Hepatic stellate cell (primary cell): Measurements from ENCODE around the gene TM4SF18.
"Not testable (repeated sequence)": the region's sequence is repeated elsewhere in the genome, so short reads cannot be mapped to it uniquely, and the experiment has no call there.

Experiments used
- DNase-seq: peaks from one replicate; pipeline ENCODE4 v3.0.0; 2011; ENCODE audit warnings: low spot score

The TM4SF18 gene

DNA sequence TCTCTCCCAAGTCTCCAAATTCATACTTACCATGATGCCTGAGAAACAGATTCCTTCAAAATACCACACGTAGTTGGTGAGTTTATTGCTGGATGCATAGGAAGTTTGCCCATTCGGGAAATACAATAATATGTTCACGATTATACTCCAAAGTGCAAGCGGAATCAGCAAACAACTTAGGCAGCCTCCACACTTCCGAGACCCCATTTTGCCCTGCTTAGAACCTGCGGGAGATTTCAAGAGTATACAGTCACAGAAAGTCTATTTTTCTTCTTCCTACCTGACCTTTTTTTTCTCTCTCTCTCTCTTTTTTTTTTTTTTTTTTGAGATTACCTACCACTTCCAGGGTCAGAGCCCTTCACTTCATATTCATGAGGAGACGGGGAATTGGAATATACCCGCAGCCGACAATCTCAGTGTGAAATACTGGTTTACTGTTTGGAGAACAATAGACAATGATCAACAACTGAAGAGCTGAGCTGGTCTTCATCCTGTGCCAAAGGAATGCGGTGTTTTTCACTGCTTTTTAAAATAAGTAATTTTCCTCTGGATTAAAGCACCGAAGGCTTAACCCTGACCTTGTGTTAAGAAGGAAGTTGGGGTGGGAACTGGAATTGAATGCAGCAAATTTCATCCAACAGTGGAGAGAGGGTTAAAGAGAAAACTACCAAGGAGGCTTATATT, at the start of gene TM4SF18:
Gene TM4SF18 (minus strand): TSS at position 461 of the 684 bp plus-strand sequence. CDS start 254 bp downstream, at position 207.
- DNase-seq, result no peak

DNA sequence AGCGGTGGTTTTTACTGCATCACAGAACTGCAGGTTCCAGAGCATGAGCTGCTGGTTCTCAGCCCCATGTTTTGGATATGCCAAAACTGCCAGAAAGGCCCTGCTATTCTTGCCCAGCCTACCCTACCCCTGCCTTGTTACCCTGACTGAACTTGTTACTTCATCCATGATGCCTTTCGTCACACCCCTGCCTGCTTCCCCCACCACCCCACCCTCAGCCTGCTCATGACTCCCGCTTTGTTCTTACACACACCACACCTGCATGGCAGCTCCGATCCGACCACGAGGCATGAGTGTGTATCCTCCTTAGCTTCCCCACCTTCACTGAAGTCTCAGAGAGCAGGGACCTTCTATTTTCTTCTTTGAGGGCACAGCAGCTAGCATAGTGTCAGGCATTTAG, 49.1 kb upstream of the TM4SF18 start:
- no peak for DNase-seq

GRCh38 chr3:149382101-149382467, 48.6 kb upstream of the TM4SF18 start:
- DNase-seq, result peak; percentile 79

DNA sequence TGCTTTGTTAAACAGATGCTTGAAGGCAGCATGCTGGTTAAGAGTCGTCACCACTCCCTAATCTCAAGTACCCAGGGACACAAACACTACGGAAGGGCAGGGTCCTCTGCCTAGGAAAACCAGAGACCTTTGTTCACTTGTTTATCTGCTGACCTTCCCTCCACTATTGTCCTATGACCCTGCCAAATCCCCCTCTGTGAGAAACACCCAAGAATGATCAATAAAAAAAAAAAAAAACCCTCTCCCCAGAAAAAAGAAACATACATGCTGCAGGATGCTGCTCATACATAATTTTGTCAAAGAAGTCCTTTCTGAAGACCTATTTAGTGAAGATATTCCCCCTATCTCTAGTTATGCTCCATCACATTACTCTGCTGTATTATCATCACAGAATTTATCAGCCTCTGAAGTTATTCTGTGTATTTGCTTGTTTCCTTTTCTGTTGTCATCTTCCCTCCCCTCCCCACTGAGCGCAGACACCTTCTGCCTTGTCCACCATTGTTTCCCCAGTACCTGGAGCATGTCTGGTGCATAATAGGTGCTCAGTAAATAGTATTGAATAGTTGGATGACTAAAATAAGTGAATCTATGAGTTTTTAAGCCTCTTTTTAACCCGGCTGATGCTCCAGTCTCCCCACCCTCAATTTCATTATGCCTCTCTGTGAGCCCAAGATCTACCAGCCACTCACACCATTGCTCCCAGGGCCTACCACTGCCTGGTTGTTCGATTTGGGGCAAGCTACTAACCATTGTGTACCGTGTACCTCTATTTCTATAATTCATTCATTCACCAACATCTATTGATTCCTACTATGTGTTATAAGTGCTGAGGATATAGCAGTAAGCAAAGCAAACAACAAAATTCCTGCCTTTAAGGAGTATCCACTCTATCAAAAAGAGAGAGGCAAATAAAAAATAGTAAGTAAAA, 48.0 kb upstream of the TM4SF18 start:
- DNase-seq, result no peak

GRCh38 chr3:149380220-149380619, 46.8 kb upstream of the TM4SF18 start:
- not testable (repeated sequence) for DNase-seq

GRCh38 chr3:149378478-149379309, 45.3 kb upstream of the TM4SF18 start:
- DNase-seq, result no peak

DNA sequence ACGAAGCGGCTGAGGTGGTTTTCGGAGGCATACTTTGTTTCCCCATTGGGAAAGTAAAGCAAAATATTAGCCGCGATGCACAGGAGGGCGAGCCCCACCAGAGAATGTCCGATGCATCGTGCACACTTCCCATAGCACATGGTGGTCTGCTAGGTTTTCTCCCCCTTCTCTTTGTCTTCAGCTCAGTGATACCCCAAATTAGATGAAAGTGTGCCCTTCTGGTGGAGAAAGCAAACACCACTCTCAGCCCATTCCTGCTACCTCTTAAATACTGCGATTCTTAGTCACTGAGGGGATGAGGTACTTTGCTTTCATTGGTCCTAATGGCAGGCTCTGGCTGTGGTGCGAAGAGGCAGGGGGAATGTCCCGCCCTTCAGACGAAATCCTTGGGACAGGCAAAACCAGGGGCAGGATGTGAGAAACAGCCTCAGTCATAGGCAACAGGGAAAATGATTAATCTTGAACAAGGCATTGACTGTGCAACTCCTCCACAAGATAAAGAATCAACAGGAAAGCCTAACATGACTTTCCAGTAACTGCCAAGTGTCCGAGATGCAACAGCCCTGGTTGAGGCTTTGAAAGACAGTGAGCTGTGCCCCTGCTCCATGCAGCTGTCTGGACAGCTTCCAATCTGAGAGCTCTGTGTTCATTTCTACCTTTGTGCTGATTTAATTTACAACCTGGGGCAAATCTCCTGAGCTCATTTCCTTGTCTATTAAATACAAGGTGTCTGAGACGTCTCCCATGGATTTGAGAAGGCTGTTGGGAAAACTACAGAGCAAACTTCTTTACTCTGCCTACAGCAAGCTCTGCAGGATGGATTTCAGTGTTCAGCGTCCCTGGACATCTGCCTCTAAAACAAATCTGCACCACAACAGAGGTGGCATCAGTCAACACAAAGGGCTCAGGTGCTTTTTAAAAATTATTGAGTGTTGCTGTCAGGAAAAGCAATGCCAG, 44.2 kb upstream of the TM4SF18 start, which contains the start of gene TM4SF1:
Gene TM4SF1 (minus strand): TSS at position 242 of the 957 bp plus-strand sequence. CDS start 102 bp downstream, at position 140.
- DNase-seq, result peak; percentile 92

GRCh38 chr3:149376718-149377407, 43.4 kb upstream of the TM4SF18 start:
- no peak for DNase-seq

DNA sequence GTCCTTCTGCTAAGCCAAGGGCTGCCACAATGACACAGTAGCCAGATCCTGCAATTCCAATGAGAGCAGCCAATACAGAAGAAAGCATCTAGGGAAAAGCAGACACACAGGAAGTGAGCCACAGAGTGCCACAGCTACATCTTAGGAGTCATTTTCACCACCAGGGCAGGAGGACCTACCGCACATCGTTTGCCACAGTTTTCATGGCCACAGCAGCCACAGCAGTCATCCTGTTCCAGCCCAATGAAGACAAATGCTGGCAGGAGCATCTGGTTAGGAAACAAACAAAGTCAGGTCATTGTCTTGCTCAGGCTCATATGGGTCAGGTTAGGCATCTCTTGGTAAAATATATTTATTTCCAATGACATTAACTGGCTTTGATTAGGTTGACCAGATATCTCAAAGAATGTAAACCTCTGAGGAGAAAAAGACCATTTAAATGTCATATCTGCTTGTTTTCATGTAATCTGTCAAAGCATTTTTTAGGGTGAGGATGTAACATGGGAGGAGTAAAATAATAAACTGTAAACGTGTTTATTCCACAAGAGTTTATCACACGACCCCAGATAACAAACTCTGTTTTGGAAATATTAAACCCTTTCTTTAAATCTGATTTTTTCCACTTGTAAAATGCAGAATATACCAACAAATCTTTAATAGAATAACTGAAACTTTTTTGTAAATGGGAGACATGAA, 42.2 kb upstream of the TM4SF18 start:
- no peak for DNase-seq

DNA sequence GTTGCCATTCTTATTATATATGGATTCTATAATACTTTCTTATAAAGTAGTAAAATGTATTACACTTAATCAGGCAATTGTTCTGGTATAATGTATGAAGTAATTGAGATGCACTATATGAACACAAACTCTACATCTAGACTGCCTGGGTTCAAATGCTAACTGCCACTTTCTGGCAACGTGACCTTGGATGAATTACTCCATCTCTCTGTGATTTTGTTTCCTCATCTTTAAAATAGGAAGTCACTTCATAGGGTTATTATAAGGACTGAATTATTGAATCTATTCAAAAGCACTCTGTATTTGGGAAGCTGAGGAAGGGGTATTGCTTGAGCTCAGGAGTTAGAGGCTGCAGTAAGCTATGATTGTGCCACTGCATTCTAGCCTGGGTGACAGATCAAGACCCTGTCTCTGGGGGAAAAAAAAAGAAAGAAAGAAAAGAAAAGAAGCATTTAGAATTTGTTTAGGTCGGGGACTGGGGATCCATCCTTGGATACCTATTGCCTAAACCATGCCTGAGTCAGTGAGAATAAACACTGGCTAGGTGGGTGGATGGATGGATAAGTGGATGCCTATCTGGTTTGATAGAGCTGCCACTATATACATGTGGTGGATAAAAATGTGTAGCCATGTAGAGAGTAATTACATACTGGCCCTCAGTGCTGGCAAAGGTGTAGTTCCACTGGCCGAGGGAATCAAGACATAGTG, 41.5 kb upstream of the TM4SF18 start:
- no peak for DNase-seq

DNA sequence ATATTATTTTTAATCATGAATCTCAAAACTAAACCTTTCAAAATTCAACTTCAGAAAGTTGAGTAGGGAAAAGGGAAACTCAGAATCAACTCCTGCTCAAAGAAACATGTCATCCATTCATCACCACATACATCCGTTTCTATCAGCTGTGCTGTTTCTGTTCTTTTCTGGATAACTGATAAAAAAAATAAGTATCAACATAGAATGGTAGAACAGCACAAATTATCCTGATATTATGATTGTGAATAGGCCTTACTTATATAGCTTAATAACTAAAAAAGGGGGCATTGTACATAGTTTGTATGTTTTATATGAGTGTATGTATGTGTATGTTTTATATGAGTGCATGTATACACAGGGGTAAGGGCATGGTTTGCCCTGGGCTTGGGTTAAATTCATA, 41.0 kb upstream of the TM4SF18 start:
- DNase-seq, result no peak

- no peak for DNase-seq
Observed at GRCh38 chr3:149373235-149374125, 40.0 kb upstream of the TM4SF18 start.

DNA sequence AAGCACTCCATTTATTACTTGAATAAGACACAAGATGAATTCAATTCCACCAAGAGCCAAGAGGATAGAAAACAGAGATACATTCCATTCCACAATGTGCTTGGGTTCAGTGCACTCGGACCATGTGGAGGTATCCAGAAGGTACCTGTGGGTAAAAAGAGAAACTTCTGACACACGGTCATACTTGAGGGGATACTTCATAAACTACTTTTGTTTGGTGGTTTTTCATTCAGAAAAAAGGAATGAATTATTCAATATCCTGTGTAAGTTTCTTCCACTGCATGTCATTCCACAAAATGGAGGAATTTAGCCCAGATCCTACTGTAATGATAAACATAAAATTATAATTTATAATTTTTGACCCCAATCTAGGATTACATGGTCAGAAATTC, 38.3 kb upstream of the TM4SF18 start:
- no peak for DNase-seq

DNA sequence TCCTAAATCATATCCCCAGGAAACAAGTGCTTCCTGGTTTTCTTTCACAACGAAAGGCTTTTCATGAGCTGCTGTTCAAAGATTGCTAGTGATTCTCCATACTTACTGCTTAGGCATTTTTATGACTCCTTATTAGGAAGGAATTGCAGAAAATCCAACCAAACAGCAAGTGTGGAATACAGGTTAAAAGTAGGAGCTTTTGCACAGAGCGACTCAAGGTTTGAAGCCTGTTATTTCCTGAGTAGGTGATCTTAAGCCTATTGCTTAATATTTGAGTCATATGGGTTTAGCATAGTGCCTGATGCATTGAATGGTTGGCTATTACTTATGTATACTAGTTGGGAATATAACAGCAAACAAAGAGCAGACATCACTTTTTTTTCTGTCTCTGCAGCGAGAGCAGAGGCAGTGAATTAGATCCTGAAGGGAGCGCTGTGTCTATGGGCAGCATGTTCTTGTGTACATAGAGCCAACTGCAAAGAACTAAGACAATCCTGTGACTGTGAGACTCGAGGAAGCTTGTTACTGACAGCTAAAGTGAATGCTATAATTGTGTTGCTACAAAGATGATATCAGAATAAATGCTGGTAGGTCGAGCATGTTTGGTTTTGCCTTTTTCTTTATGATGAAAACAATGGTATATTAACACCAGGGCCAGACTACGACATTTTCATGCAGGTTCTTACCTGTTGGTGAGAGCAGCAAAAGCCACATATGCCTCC, 37.7 kb upstream of the TM4SF18 start:
- no peak for DNase-seq

DNA sequence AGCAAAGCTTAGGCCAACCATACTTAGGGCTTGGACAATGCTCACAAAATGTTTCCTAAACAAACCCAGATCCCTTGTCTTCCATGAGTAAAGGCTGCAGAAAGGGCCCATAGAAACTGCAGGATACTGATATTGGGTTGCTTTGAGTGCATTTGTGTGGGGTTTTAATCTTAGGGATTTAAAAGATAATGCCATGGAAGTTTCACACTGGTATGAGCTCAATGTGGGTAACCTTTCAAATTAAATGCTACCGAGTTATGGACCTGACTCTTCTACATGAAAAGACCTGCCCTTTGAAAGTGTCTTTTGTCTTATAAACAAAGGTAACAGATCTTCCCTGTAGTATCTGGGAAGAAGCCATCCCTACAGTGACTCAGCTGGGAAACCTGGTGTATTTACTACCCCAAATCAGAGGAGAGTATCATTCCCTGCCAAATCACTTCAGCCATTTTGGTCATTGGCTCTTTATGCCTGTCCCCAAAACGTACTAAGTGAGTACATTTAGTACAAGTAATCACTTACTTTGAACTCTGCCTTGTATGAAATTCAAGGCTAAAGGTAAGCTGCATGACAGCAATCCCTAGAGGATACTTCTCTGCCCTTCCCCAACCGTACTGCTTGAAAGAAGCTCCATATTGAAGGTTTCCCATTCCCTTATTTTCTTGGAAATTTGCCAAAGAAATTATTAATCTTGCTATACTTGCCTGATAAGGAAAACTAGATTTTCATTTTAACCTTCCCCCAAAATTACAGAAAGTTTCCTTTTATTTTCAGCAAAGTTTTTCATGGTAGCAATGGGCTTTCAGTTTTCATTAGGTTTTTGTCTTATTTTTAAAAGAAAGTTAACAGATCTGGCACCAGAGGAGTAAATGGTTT, 36.8 kb upstream of the TM4SF18 start:
- no peak for DNase-seq
